ENCODE results near the gene CD46. TPM values are rescaled to one million over a fixed set of nuclear protein-coding genes. Genes with fewer than 3 reads are reported as not detected.

The CD46 gene
- total RNA-seq, 1 experiment from 2014 or later, result 91.4 TPM

GRCh38 chr1:207804721-207805468 lies 53.0 kb downstream of the CD46 start:
- POLR2A ChIA-PET (ENCODE audit: low non-redundant PET), result no interaction called here
- no peak for TF ChIP-seq CTCF (conservative IDR thresholded peaks at IDR 0.05; ENCODE audit: low read depth, low read length)
- no peak for TF ChIP-seq EZH2 (IDR thresholded peaks at IDR 0.05; ENCODE audit: borderline replicate concordance, low read depth, low read length, poor library complexity, severe bottlenecking)
- BruUV-seq (replicated peaks), result no TSS peak
- no peaks in the 10 kb centered on the region for H3K4me1 ChIP-seq (ENCODE audit: insufficient read depth, low read length, poor library complexity, severe bottlenecking)
- CTCF ChIA-PET, result no interaction called here
- DNase-seq (ENCODE audit: low spot score), result no peak
- no peaks in the 10 kb centered on the region for H3K9me3 ChIP-seq (ENCODE audit: low read depth, low read length, poor library complexity, severe bottlenecking)
- H3K27ac ChIP-seq (ENCODE audit: low read depth, low read length, poor library complexity, severe bottlenecking), result no peak overlapping the region
- no peaks in the 10 kb centered on the region for H3K27me3 ChIP-seq (replicated peaks; ENCODE audit: insufficient read depth, low read depth, low read length, poor library complexity)
- H3K4me3 ChIP-seq (ENCODE audit: low read depth, low read length, poor library complexity, severe bottlenecking), result no peak overlapping the region
- H3K36me3 ChIP-seq (ENCODE audit: insufficient read depth, low read length, poor library complexity, severe bottlenecking), result no peaks in the 10 kb centered on the region
- intact Hi-C loops (cut with micrococcal nuclease; ENCODE audit: unreplicated experiment), result no loop called here

GRCh38 chr1:207805841-207806421 lies 54.1 kb downstream of the CD46 start:
- DNase-seq (ENCODE audit: low spot score), result no peak
- TF ChIP-seq CTCF (conservative IDR thresholded peaks at IDR 0.05; ENCODE audit: low read depth, low read length) (no peak), EZH2 (IDR thresholded peaks at IDR 0.05; ENCODE audit: borderline replicate concordance, low read depth, low read length, poor library complexity, severe bottlenecking) (no peak)
- CTCF ChIA-PET, result no interaction called here

GRCh38 chr1:207806531-207807325 lies 54.9 kb downstream of the CD46 start:
- H3K4me1 ChIP-seq (ENCODE audit: insufficient read depth, low read length, poor library complexity, severe bottlenecking), result no peaks in the 10 kb centered on the region
- no peaks in the 10 kb centered on the region for H3K36me3 ChIP-seq (ENCODE audit: insufficient read depth, low read length, poor library complexity, severe bottlenecking)
- intact Hi-C loops (cut with micrococcal nuclease; ENCODE audit: unreplicated experiment), result no loop called here
- no peaks in the 10 kb centered on the region for H3K27me3 ChIP-seq (replicated peaks; ENCODE audit: insufficient read depth, low read depth, low read length, poor library complexity)
- TF ChIP-seq CTCF (conservative IDR thresholded peaks at IDR 0.05; ENCODE audit: low read depth, low read length), result no peak
- no peak for TF ChIP-seq EZH2 (IDR thresholded peaks at IDR 0.05; ENCODE audit: borderline replicate concordance, low read depth, low read length, poor library complexity, severe bottlenecking)
- ChIA-PET POLR2A (ENCODE audit: low non-redundant PET) (no interaction called here), CTCF (no interaction called here)
- H3K27ac ChIP-seq (ENCODE audit: low read depth, low read length, poor library complexity, severe bottlenecking), result no peak overlapping the region
- no peak overlapping the region for H3K4me3 ChIP-seq (ENCODE audit: low read depth, low read length, poor library complexity, severe bottlenecking)
- no TSS peak for BruUV-seq (replicated peaks)
- DNase-seq (ENCODE audit: low spot score), result no peak
- H3K9me3 ChIP-seq (ENCODE audit: low read depth, low read length, poor library complexity, severe bottlenecking), result no peaks in the 10 kb centered on the region

More at GRCh38 chr1:207805841-207806421, 54.1 kb downstream of the CD46 start:
- H3K9me3 ChIP-seq (ENCODE audit: low read depth, low read length, poor library complexity, severe bottlenecking), result no peaks in the 10 kb centered on the region
- no peaks in the 10 kb centered on the region for H3K36me3 ChIP-seq (ENCODE audit: insufficient read depth, low read length, poor library complexity, severe bottlenecking)
- H3K27me3 ChIP-seq (replicated peaks; ENCODE audit: insufficient read depth, low read depth, low read length, poor library complexity), result no peaks in the 10 kb centered on the region
- no TSS peak for BruUV-seq (replicated peaks)
- intact Hi-C loops (cut with micrococcal nuclease; ENCODE audit: unreplicated experiment), result no loop called here
- no peak overlapping the region for H3K27ac ChIP-seq (ENCODE audit: low read depth, low read length, poor library complexity, severe bottlenecking)
- POLR2A ChIA-PET (ENCODE audit: low non-redundant PET), result no interaction called here
- H3K4me3 ChIP-seq (ENCODE audit: low read depth, low read length, poor library complexity, severe bottlenecking), result no peak overlapping the region
- no peaks in the 10 kb centered on the region for H3K4me1 ChIP-seq (ENCODE audit: insufficient read depth, low read length, poor library complexity, severe bottlenecking)
